GM12892 (cell line): Measurements from ENCODE around the gene GPC5.

Source experiments
- POLR2A ChIP-seq: IDR thresholded peaks from 2 replicates; pipeline ENCODE4 v1.6.1; 2011; ENCODE audit warnings: low read depth, low read length, control low read depth
- POLR2AphosphoS5 ChIP-seq: IDR thresholded peaks from 2 replicates; pipeline ENCODE4 v1.6.1; 2011; ENCODE audit warnings: low read depth, low read length, control low read depth

DNA sequence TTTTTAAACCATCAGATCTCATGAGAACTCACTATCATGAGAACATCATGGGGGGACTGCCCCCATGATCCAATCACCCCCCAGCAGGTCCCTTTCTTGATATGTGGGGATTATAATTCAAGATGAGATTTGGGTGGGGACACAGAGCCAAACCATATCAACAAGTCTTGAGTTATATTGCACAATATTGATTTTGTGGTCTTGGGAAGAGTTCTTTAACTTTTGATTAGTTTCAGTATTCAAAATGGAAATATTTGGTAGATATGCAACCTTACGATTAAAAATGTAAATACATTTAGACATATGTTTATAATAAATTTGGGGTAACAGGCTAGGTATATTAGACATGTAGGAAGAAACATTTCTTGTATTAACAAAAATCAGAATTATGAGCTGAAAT is 188.2 kb downstream of the GPC5 start:
- TF ChIP-seq POLR2A = no peak
- TF ChIP-seq POLR2AphosphoS5 = no peak
